B cell (primary cell): ENCODE results near the gene CCDC85B. TPM values are rescaled to one million over a fixed set of nuclear protein-coding genes. Genes with fewer than 3 reads are reported as not detected.

Experiments used
- ATAC-seq: fragments of 200-7000 bp; cut with Tn5 transposase; one replicate; pipeline ENCODE4 v1.10.0; 2021; ENCODE audit warnings: low read depth, mild to moderate bottlenecking, moderate number of reproducible peaks, moderate library complexity
- CTCF ChIA-PET: fragments of 350-600 bp; sonication (Branson Sonifier 250); formaldehyde crosslinking; loops from one replicate; lab custom pipeline; 2021; ENCODE audit warnings: antibody characterized with exemption, inconsistent platforms; lab: Charles Lee
- POLR2A ChIA-PET: fragments of 350-600 bp; sonication (Branson Sonifier 250); formaldehyde crosslinking; loops from one replicate; lab custom pipeline; 2021; ENCODE audit warnings: antibody characterized with exemption; lab: Charles Lee
- DNase-seq: peaks from one replicate; pipeline ENCODE4 v3.0.0; 2013
- H2AFZ ChIP-seq: 2 replicates; pipeline ENCODE4 v1.6.1; 2012; ENCODE audit warnings: mild to moderate bottlenecking, low read depth, low read length; ENCODE audit not compliant: insufficient read depth, poor library complexity, severe bottlenecking
- H3K27ac ChIP-seq, 2 donors: 1 replicate in 1 of 2; 2 replicates in 1 of 2; pipeline ENCODE4 v1.5.1; 2012 to 2013; ENCODE audit warnings: low read length in 2 of 2, mild to moderate bottlenecking in 2 of 2, moderate library complexity in 1 of 2
- H3K27me3 ChIP-seq, 4 experiments: fragments of 200-600 bp in 1 of 4; sonication (generic) in 1 of 4; replicated peaks in 1 of 4; 1 replicate in 2 of 4; 2 replicates in 2 of 4; pipeline versions ENCODE4 v1.6.1 to v1.7.0; 2013 to 2016; ENCODE audit warnings: low read length in 3 of 4, mild to moderate bottlenecking in 2 of 4, mixed read lengths in 1 of 4, moderate library complexity in 1 of 4; ENCODE audit not compliant: insufficient read depth in 4 of 4, control insufficient read depth in 3 of 4; ENCODE audit errors: control extremely low read depth in 1 of 4
- H3K36me3 ChIP-seq, 2 experiments: replicated peaks in 1 of 2; 1 replicate in 1 of 2; 2 replicates in 1 of 2; pipeline versions ENCODE4 v1.6.1 to v1.7.1; 2013; ENCODE audit warnings: low read length in 1 of 2; ENCODE audit not compliant: insufficient read depth in 2 of 2, control insufficient read depth in 1 of 2; ENCODE audit errors: control extremely low read depth in 1 of 2, extremely low read depth in 1 of 2
- H3K4me1 ChIP-seq, 2 donors: fragments of 200-600 bp in 1 of 2; sonication (generic) in 1 of 2; 1 replicate in 1 of 2; 2 replicates in 1 of 2; pipeline versions ENCODE4 v1.5.1 to v1.6.1; 2013 to 2017; ENCODE audit warnings: low read length in 2 of 2; ENCODE audit not compliant: control insufficient read depth in 2 of 2, insufficient read depth in 2 of 2
- H3K4me2 ChIP-seq: replicated peaks from 2 replicates; pipeline ENCODE3; 2012; ENCODE audit warnings: mild to moderate bottlenecking, low read depth, low read length; ENCODE audit not compliant: poor library complexity, severe bottlenecking
- H3K4me3 ChIP-seq, 5 experiments: fragments of 200-600 bp in 1 of 5; sonication (generic) in 1 of 5; 1 replicate in 3 of 5; 2 replicates in 2 of 5; pipeline versions ENCODE4 v1.5.1 to v1.7.0; 2011 to 2016; ENCODE audit warnings: low read length in 4 of 5, mild to moderate bottlenecking in 4 of 5, low read depth in 2 of 5, control low read depth in 1 of 5, moderate library complexity in 1 of 5; ENCODE audit not compliant: insufficient read depth in 1 of 5; ENCODE audit errors: control extremely low read depth in 1 of 5, extremely low read depth in 1 of 5
- H3K79me2 ChIP-seq: fragments of 200-600 bp; sonication (generic); one replicate; pipeline ENCODE4 v1.6.0; 2016; ENCODE audit warnings: low read length; ENCODE audit not compliant: control insufficient read depth, insufficient read depth
- H3K9ac ChIP-seq: fragments of 200-600 bp; sonication (generic); 2 replicates; pipeline ENCODE4 v1.6.1; 2017; ENCODE audit warnings: mild to moderate bottlenecking, low read length, moderate library complexity
- H3K9me3 ChIP-seq, 3 donors: one replicate each; pipeline versions ENCODE4 v1.6.1 to v1.7.1; 2013; ENCODE audit warnings: low read length in 2 of 3; ENCODE audit not compliant: control insufficient read depth in 2 of 3, insufficient read depth in 1 of 3; ENCODE audit errors: control extremely low read depth in 1 of 3
- H4K20me1 ChIP-seq: 2 replicates; pipeline ENCODE4 v1.6.0; 2012; ENCODE audit warnings: mild to moderate bottlenecking, low read length; ENCODE audit not compliant: insufficient read depth, control insufficient read depth, poor library complexity, severe bottlenecking
- H3K27ac Mint-ChIP-seq: one replicate; pipeline ENCODE4 v1.8.0; 2021; ENCODE audit warnings: mixed read lengths
- H3K27me3 Mint-ChIP-seq: one replicate; pipeline ENCODE4 v1.8.0; 2021; ENCODE audit warnings: mixed read lengths
- H3K4me1 Mint-ChIP-seq: one replicate; pipeline ENCODE4 v1.8.0; 2021; ENCODE audit warnings: mixed read lengths
- H3K4me3 Mint-ChIP-seq: one replicate; pipeline ENCODE4 v1.8.0; 2021; ENCODE audit warnings: mixed read lengths
- H3K9me3 Mint-ChIP-seq: one replicate; pipeline ENCODE4 v1.8.0; 2022; ENCODE audit warnings: mixed read lengths; ENCODE audit not compliant: insufficient read depth
- EZH2 ChIP-seq: IDR thresholded peaks from 2 replicates; pipeline ENCODE4 v1.6.1; 2012; ENCODE audit warnings: borderline replicate concordance, low read depth, mild to moderate bottlenecking, moderate library complexity, low read length; ENCODE audit not compliant: insufficient read depth, poor library complexity, severe bottlenecking
- WGBS: methylation state at CpG from one replicate; pipeline ENCODE4 v1.1.5; 2013; ENCODE audit warnings: missing lambda C conversion rate; ENCODE audit not compliant: insufficient coverage; 5-methylcytosine and 5-hydroxymethylcytosine counted together
- intact Hi-C: fragments of 100-400 bp; cut with micrococcal nuclease; formaldehyde crosslinking; loops from one replicate; pipeline ENCODE4 v1.10.0; 2022
- polyA plus RNA-seq: library from polyadenylated mRNA; depleted of rRNA; stranded (reverse); fragments of >200 nt; gene quantifications from 2 replicates; pipeline ENCODE4 v1.2.3, GENCODE V29; 2012
- total RNA-seq, 2 donors: library from RNA; stranded (reverse); fragments of 120-200 nt in 1 of 2; gene quantifications; 1 replicate in 1 of 2; 2 replicates in 1 of 2; pipeline versions ENCODE4 v1.2.3 to v1.2.4, GENCODE V29; 2013 to 2022
- TF ChIP-seq, protein P1 (sequence below): fragments of 200-600 bp; IDR thresholded peaks from one replicate; pipeline ENCODE4 v1.8.0; 2022; ENCODE audit warnings: antibody characterized with exemption, mild to moderate bottlenecking

Gene CCDC85B
- total and polyA plus RNA-seq, 2 donors (not counting 1 experiment from before 2014, with no cell fraction given), result 18.2 to 39.5 TPM

DNA sequence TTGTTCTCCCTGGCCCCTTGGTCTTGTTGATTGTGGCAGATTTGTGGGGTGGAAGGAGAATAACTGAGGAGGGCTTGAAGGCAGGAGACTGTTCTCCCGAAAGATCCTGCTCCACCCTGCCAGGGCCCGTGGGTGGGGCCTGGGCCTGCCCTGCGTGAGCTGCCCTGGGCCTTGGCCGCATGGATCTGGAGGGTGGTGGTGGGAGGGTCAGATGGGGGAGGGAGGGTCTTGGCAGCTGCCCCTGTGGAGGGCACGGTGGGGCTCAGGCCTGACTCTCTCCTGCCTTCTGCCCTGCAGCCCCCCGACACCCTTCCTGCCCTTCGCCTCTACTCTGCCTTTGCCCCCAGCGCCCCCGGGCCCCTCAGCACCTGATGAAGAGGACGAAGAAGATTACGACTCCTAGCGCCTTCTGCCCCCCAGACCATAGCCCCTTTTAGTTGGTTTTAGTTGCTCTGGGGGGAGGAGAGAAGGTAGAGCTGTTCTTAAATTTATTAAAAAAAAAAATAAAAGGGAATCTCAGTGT, 30.6 kb downstream of the CCDC85B start:
- WGBS, result 97% methylated on average over 4 of the region's 12 CpGs
- intact Hi-C loops, result no loop called here
- H3K9me3 Mint-ChIP-seq, result no peaks in the 10 kb centered on the region
- DNase-seq (no peak), ATAC-seq (no peak)
- H3K4me3 Mint-ChIP-seq, result peak overlapping the region; percentile 95
- H3K27ac Mint-ChIP-seq, result no peak overlapping the region
- Histone ChIP-seq H2AFZ (no peak overlapping the region), H3K4me1 (peaks cover 19 to 34% of the 10 kb centered on the region in 2 donors), H3K79me2 (peaks cover 38% of the 10 kb centered on the region), H4K20me1 (peaks cover 4% of the 10 kb centered on the region), H3K4me3 (peak overlapping the region in 1 of 5 experiments; percentile 3), H3K27me3 (no peaks in the 10 kb centered on the region), H3K9me3 (no peaks in the 10 kb centered on the region), H3K4me2 (peak overlapping the region; percentile 89), H3K9ac (peak overlapping the region; percentile 70), H3K36me3 (peaks cover 6 to 20% of the 10 kb centered on the region in 2 experiments), H3K27ac (no peak overlapping the region)
- ChIA-PET CTCF (interaction anchor here (3.0 kb wide), 1 partner anchor 34 kb away, joined by 10 read pairs; the partner anchor contains the start of gene FIBP), POLR2A (no interaction called here)
- H3K27me3 Mint-ChIP-seq, result no peaks in the 10 kb centered on the region
- H3K4me1 Mint-ChIP-seq, result peaks cover 32% of the 10 kb centered on the region
- TF ChIP-seq, protein P1, sequence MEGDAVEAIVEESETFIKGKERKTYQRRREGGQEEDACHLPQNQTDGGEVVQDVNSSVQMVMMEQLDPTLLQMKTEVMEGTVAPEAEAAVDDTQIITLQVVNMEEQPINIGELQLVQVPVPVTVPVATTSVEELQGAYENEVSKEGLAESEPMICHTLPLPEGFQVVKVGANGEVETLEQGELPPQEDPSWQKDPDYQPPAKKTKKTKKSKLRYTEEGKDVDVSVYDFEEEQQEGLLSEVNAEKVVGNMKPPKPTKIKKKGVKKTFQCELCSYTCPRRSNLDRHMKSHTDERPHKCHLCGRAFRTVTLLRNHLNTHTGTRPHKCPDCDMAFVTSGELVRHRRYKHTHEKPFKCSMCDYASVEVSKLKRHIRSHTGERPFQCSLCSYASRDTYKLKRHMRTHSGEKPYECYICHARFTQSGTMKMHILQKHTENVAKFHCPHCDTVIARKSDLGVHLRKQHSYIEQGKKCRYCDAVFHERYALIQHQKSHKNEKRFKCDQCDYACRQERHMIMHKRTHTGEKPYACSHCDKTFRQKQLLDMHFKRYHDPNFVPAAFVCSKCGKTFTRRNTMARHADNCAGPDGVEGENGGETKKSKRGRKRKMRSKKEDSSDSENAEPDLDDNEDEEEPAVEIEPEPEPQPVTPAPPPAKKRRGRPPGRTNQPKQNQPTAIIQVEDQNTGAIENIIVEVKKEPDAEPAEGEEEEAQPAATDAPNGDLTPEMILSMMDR, result no peak
- no peak for TF ChIP-seq EZH2

GRCh38 chr11:65921876-65922275, 31.4 kb downstream of the CCDC85B start:
- Histone ChIP-seq H3K27ac (no peak overlapping the region), H3K27me3 (no peaks in the 10 kb centered on the region), H2AFZ (no peak overlapping the region), H4K20me1 (peaks cover 4% of the 10 kb centered on the region), H3K79me2 (peaks cover 35% of the 10 kb centered on the region), H3K36me3 (peaks cover 6 to 20% of the 10 kb centered on the region in 2 experiments), H3K9me3 (no peaks in the 10 kb centered on the region), H3K4me1 (peaks cover 19 to 28% of the 10 kb centered on the region in 2 donors), H3K4me3 (no peak overlapping the region), H3K4me2 (no peak overlapping the region), H3K9ac (no peak overlapping the region)
- intact Hi-C loops, result no loop called here
- peak overlapping the region; percentile 17 for H3K4me3 Mint-ChIP-seq
- no peaks in the 10 kb centered on the region for H3K9me3 Mint-ChIP-seq
- WGBS, result 99% methylated on average over 10 of the region's 10 CpGs
- no peak overlapping the region for H3K27ac Mint-ChIP-seq
- ChIA-PET POLR2A (interaction anchor here (0.5 to 0.9 kb wide), 3 partner anchors 34 to 201 kb away, joined by 4 to 10 read pairs (median 7); partner anchors contain the start of gene FIBP), CTCF (interaction anchor here (2.1 to 3.0 kb wide), 3 partner anchors 10 to 37 kb away, joined by 4 to 10 read pairs (median 8); partner anchors contain the start of gene FIBP)
- TF ChIP-seq, protein P1, result no peak
- TF ChIP-seq EZH2, result no peak
- peaks cover 24% of the 10 kb centered on the region for H3K4me1 Mint-ChIP-seq
- ATAC-seq, result no peak
- no peak for DNase-seq
- no peaks in the 10 kb centered on the region for H3K27me3 Mint-ChIP-seq
